HG03460 (cell line): ENCODE measurements around the gene TPMT.
A peak's percentile ranks its signal among the peaks of the same experiment; 100 is the strongest.
"Not testable (repeated sequence)": the region's sequence is repeated elsewhere in the genome, so short reads cannot be mapped to it uniquely, and the experiment has no call there.

ENCODE experiments used
- ATAC-seq: cut with Tn5 transposase; IDR thresholded peaks from one replicate; pipeline ENCODE4 v1.9.1; 2021; ENCODE audit not compliant: unreplicated experiment

The TPMT gene

DNA sequence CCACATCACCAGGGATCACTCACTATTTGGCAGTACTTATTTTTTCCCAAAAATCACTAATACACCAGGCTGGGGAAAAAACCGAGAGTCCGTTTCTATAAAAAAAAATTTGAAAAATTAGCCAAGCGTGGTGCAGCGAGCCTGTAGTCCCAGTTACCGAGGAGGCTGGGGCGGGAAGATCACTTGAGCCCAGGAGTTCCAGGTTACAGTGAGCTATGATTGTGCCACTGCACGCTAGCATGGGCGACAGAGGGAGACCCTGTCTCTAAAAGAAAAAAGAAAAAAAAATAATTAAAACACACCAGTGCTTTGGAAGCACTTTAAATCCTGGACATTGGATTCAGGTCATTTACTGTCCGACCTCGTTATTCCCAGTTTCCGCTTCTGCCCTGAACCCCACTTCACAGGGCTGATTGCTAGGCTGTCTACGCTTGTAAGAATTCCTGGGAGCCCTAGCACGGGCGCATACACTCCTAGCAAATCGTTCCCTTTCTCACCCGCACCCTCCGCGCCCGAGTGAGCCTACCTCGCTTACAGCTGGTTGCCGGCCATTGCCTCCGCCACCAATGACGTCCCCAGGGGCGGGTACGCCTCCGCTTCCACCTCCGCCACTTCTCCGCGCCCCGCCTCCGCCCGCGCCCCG, at the start of gene TPMT:
TPMT (minus strand) TSS at position 571 of the 643 bp plus-strand sequence. CDS start 5,950 bp downstream, outside the sequence.
- ATAC-seq = peak; percentile 51

DNA sequence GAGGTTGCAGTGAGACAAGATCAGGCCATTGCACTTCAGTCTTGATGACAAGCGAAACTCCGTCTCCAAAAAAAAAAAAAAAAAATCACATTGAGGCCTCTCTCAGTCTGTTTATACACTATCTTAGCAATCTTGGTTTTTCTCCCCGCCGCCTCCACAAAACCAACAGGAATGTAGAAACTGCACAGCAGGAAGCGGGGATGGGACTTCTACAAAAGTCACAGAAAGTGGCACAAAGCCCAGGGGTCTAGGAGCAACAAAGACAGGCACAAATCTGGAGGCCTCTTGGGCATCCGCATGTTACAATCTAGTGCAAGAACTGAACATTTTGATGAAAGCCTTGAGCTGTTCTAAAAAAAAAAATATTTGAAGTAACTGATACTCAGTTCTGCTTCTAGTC, 48.9 kb upstream of the TPMT start:
- no peak for ATAC-seq

GRCh38 chr6:18192026-18192425, 37.1 kb upstream of the TPMT start:
- ATAC-seq = no peak

GRCh38 chr6:18189196-18189595, 34.3 kb upstream of the TPMT start:
- ATAC-seq = no peak

GRCh38 chr6:18187701-18188100, 32.8 kb upstream of the TPMT start:
- no peak for ATAC-seq

GRCh38 chr6:18186540-18187250, 31.8 kb upstream of the TPMT start:
- ATAC-seq = no peak

GRCh38 chr6:18186033-18186432, 31.2 kb upstream of the TPMT start:
- no peak for ATAC-seq

GRCh38 chr6:18185624-18186023, 30.7 kb upstream of the TPMT start:
- ATAC-seq = no peak

- no peak for ATAC-seq
Measured at GRCh38 chr6:18183766-18184165, 28.9 kb upstream of the TPMT start.

DNA sequence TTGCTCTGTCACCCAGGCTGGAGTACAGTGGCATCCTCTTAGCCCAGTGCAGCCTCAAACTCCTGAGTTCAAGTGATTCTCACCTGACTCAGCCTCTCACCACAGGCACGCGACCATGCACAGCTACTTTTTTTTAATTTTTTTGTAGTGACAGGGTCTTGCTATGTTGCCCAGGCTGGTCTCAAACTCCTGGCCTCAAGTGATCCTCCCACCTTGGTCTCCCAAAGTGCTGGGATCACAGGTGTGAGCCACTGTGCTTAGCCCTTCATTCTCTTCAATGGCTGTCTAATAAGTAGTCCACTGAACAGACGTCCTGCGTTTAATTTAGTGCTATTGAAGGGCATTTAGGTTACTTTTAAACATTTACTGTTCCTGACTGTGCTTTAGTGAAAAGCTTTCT, 27.7 kb upstream of the TPMT start:
- no peak for ATAC-seq

DNA sequence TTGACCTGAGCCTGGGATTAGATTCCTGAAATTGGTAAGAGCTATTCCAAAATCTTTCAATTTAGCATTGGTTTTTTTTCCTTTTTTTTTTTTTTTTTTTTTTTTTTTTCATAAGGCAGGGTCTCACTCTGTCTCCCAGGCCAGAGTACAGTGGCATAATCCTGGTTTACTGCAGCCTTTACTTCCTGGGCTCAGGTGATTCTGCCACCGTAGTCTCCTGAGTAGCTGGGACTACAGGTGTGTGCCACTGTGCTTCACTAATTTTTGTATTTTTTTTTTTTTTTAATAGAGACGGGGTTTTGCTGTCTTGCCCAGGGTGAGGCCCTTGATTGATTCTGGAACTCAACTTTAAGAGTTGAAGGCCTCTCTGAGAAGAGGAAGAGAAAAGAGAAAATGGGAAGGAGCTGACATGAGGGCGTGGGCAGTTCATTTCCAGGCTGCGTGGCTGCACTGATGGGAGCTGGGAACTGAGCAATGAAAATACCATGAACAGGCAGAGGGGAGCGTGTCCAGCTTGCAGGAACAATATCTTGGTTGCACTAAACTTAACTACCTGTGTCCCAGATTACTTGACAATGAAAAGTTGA, 25.0 kb upstream of the TPMT start:
- ATAC-seq = no peak

DNA sequence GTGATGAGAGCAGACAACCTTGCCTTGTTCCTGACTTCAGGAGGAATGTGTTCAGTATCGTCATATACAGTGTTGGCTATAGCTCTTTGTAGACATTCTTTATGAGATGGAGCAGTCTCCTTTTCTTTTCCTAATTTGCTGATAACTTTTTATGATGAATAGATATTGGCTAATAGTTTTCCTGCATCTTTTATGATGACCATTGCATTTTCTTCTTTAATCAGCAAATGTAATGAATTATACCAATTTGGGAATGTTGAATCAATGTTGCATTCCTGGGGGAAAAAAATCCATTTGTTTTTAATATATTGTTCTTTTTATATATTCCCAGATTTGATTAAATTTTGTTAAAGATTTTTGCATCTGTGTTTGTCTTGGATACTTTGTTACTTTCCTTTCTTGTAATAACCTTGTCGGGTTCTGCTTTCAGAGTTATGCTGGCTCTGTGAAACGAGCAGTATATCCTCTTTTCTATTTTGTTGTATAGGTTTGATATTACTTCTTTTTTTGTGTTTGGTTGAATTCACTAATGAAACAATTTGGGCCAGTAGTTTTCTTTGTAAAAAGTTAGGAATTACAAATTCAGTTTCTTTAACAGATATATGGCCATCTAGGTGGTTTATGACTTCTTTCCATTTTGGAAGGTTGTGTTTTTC, 24.2 kb upstream of the TPMT start:
- no peak for ATAC-seq

DNA sequence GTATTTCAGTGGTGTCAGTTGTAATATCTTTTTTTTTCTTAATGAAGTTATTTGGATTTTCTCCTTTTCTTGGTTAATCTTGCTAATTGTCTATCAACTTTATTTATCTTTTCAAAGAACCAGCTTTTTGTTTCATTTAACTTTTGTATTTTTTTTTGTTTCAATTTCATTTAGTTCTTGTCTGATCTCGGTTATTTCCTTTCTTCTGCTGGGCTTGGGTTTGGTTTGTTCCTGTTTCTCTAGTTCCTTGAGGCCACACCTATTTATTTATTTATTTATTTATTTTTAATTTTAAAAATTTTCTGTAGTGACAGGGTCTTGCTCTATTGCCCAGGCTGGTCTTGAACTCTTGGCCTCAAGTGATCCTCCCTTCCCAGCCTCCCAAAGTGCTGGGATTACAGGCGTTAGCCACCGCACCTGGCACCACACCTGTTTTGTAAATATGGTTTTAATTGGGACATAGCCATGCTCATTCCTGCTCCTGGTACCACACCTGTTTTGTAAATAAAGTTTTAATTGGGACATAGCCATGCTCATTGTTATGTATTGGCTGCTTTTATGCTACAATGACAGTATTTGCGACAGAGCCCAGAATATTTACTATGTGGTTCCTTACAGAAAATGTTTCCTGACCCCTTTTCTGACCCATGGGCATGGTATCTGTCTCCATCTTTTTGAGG, 22.5 kb upstream of the TPMT start:
- ATAC-seq = no peak

DNA sequence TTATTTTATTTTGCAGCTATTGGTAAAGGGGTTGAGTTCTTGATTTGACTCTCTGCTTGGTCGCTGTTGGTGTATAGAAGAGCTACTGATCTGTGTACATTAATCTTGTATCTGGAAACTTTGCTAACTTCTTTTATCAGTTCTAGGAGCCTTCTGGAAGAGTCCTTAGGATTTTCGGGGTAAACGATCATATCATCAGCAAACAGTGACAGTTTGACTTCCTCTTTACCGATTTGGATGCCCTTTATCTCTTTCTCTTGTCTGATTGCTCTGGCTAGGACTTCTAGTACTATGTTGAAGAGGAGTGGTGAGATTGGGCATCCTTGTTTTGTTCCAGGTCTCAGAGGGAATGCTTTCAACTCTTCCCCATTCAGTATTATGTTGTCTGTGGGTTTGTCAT, 21.3 kb upstream of the TPMT start:
- not testable (repeated sequence) for ATAC-seq

GRCh38 chr6:18171871-18172270, 17.0 kb upstream of the TPMT start:
- ATAC-seq = no peak

DNA sequence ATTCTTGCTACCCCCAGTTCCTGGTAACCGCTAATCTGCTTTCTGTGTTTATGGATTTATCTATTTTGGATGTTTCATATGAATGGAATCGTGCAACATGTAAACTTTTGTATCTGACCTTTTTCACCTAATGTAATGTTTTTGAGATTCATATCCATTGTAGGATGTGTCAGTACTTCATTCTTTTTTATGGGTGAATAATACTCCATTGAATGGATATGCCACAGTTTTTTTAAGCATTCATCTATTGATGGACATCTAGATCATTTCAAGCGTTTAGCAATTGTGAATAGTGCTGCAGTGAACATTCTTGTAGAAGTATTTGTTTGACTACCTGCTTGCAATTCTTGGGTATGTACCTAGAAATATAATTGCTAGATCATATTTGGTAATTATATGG, 13.4 kb upstream of the TPMT start:
- no peak for ATAC-seq

GRCh38 chr6:18166312-18167036, 11.6 kb upstream of the TPMT start:
- ATAC-seq = no peak

- ATAC-seq = no peak
Measured at GRCh38 chr6:18165751-18166150, 10.9 kb upstream of the TPMT start.

DNA sequence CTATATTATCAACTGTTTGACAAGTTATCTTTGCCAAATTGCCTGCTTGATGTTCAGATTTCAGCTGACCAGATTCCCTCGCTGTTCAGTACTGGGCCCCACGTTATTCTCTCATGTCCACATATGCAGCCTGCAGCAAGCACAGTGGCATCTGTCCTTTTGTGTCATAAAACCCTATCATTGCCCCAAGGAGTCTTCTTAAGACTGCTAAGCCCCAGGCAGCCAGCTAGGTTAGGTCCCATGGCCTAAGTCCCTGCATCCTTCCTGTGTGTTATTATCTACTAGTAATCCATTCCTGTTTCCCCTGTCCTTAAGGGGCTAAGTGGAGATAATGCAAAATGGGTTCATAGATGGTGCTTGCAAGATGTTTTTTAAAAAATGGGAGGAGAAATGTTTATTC, 7.5 kb upstream of the TPMT start:
- ATAC-seq = no peak

DNA sequence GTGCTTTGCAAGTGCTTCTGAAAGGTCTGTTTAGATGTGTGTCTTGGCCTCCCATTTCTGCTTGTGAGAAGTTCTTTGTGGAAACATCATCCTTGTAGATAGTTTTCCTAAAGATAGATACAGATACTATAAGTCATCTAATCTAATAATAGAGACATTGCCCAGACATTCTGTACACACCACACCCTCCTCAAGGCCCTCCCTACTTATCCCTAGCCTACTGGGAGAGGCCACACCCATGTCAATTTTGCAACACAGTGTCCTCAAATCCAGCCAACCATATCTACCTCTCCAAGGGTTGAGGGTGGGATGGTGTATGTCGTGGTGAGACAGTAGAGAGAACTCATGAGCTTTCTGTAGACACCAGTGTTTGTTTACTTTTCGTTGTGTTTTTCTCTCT, 6.6 kb upstream of the TPMT start:
- no peak for ATAC-seq

GRCh38 chr6:18160911-18161310, 6.0 kb upstream of the TPMT start:
- no peak for ATAC-seq
